ENCODE measurements around the gene LAMA3. TPM values are rescaled to one million over a fixed set of nuclear protein-coding genes. Genes with fewer than 3 reads are reported as not detected.

Gene LAMA3
- polyA plus RNA-seq, 1 donor from 2014 or later, result 3.4 TPM

GRCh38 chr18:23648456-23648855 lies 40.8 kb upstream of the LAMA3 start:
- Histone ChIP-seq H2AFZ (ENCODE audit: low read depth, low read length) (no peak overlapping the region), H3K9ac (ENCODE audit: low read length) (no peak overlapping the region), H3K27me3 (ENCODE audit: insufficient read depth, low read depth, low read length) (no peaks in the 10 kb centered on the region), H3K79me2 (replicated peaks; ENCODE audit: insufficient read depth, low read length) (no peaks in the 10 kb centered on the region), H3K27ac (ENCODE audit: low read length) (no peak overlapping the region), H4K20me1 (ENCODE audit: insufficient read depth) (no peaks in the 10 kb centered on the region), H3F3A (ENCODE audit: insufficient read depth, low read length, poor library complexity, severe bottlenecking) (no peaks in the 10 kb centered on the region), H3K36me3 (ENCODE audit: insufficient read depth, low read length) (no peaks in the 10 kb centered on the region), H3K9me3 (ENCODE audit: low read length) (no peaks in the 10 kb centered on the region), H3K9me2 (ENCODE audit: insufficient read depth, low read length) (no peaks in the 10 kb centered on the region), H3K4me3 (ENCODE audit: low read length) (no peak overlapping the region), H3K4me2 (ENCODE audit: low read length) (no peak overlapping the region)
- TF ChIP-seq EP300 (conservative IDR thresholded peaks at IDR 0.05; ENCODE audit: poor library complexity, severe bottlenecking) (no peak), SMC3 (conservative IDR thresholded peaks at IDR 0.05; ENCODE audit: poor library complexity) (no peak), MXI1 (conservative IDR thresholded peaks at IDR 0.05; ENCODE audit: poor library complexity, severe bottlenecking) (no peak), EZH2 (IDR thresholded peaks at IDR 0.05; ENCODE audit: borderline replicate concordance, insufficient read depth, low read length, poor library complexity, severe bottlenecking) (no peak), RAD21 (conservative IDR thresholded peaks at IDR 0.05) (no peak), REST (IDR thresholded peaks at IDR 0.05; ENCODE audit: borderline replicate concordance) (no peak), CTCF (IDR thresholded peaks at IDR 0.05; ENCODE audit: poor library complexity, severe bottlenecking) (no peak), POLR2AphosphoS5 (IDR thresholded peaks at IDR 0.05) (no peak), TAF1 (IDR thresholded peaks at IDR 0.05; ENCODE audit: low read depth) (no peak)

GRCh38 chr18:23648940-23649607 lies 40.2 kb upstream of the LAMA3 start:
- no peaks in the 10 kb centered on the region for H3K9me2 ChIP-seq (ENCODE audit: insufficient read depth, low read length)
- H3K4me2 ChIP-seq (ENCODE audit: low read length), result no peak overlapping the region
- no peaks in the 10 kb centered on the region for H3K9me3 ChIP-seq (ENCODE audit: low read length)
- H2AFZ ChIP-seq (ENCODE audit: low read depth, low read length), result no peak overlapping the region
- TF ChIP-seq REST (IDR thresholded peaks at IDR 0.05; ENCODE audit: borderline replicate concordance) (no peak), RAD21 (conservative IDR thresholded peaks at IDR 0.05) (no peak), CTCF (IDR thresholded peaks at IDR 0.05; ENCODE audit: poor library complexity, severe bottlenecking) (no peak), TAF1 (IDR thresholded peaks at IDR 0.05; ENCODE audit: low read depth) (no peak), EP300 (conservative IDR thresholded peaks at IDR 0.05; ENCODE audit: poor library complexity, severe bottlenecking) (no peak), POLR2AphosphoS5 (IDR thresholded peaks at IDR 0.05) (no peak), EZH2 (IDR thresholded peaks at IDR 0.05; ENCODE audit: borderline replicate concordance, insufficient read depth, low read length, poor library complexity, severe bottlenecking) (no peak), SMC3 (conservative IDR thresholded peaks at IDR 0.05; ENCODE audit: poor library complexity) (no peak), MXI1 (conservative IDR thresholded peaks at IDR 0.05; ENCODE audit: poor library complexity, severe bottlenecking) (no peak)
- H3K9ac ChIP-seq (ENCODE audit: low read length), result no peak overlapping the region
- H3K4me3 ChIP-seq (ENCODE audit: low read length), result no peak overlapping the region
- H3K27me3 ChIP-seq (ENCODE audit: insufficient read depth, low read depth, low read length), result no peaks in the 10 kb centered on the region
- H3F3A ChIP-seq (ENCODE audit: insufficient read depth, low read length, poor library complexity, severe bottlenecking), result no peaks in the 10 kb centered on the region
- no peaks in the 10 kb centered on the region for H4K20me1 ChIP-seq (ENCODE audit: insufficient read depth)
- no peaks in the 10 kb centered on the region for H3K79me2 ChIP-seq (replicated peaks; ENCODE audit: insufficient read depth, low read length)
- no peak overlapping the region for H3K27ac ChIP-seq (ENCODE audit: low read length)
- H3K36me3 ChIP-seq (ENCODE audit: insufficient read depth, low read length), result no peaks in the 10 kb centered on the region
